Measurements from ENCODE around the gene KLK15. TPM values are rescaled to one million over a fixed set of nuclear protein-coding genes. Genes with fewer than 3 reads are reported as not detected.

KLK15 gene
- total and polyA plus RNA-seq, 2 of the 8 experiments (the other 6 are each of a cell fraction or from before 2014, with no cell fraction given): not detected

DNA sequence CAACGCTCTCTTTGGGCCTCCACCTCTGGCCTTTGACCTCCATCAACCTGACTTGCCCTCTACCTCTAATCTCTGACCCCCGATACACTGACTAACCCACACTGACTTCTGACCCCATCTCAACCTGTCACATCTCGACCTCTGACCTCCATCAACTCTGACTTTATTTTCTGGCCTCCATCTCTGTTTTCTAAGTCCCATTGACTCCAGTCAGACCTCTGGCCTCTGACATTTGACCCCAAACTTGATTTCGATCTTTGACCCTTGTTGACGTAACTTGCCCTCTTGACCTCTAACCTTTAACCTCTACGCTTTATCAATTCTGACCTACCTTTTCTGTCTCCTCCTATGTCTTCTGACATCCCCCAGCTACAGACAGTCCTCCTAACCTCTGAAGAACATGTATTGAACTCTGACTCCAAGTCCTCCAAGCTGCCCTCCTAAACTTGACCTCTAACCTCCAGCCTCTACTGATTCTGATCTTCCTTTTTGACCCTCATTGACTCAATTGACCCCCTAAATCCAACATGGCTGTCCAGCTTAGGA is 42.4 kb downstream of the KLK15 start:
- Histone ChIP-seq H4K91ac (replicated peaks; ENCODE audit: insufficient read length, low read length) (no peak overlapping the region), H2BK15ac (ENCODE audit: low read length) (no peak overlapping the region), H3K14ac (ENCODE audit: insufficient read length) (no peak overlapping the region), H2BK5ac (ENCODE audit: low read depth, low read length) (no peak overlapping the region), H3K36me3 (ENCODE audit: control insufficient read depth in 2 of 4, insufficient read depth in 4 of 4, low read length in 3 of 4) (peaks cover 0 to 3% (median 0%) of the 10 kb centered on the region in 4 experiments; a peak in 1 of 8 replicates), H3K18ac (ENCODE audit: extremely low read depth, low read length) (no peak overlapping the region), H3K9me3 (ENCODE audit: insufficient read depth in 2 of 2, low read depth in 1 of 2, low read length in 1 of 2) (no peaks in the 10 kb centered on the region), H2BK120ac (replicated peaks; ENCODE audit: low read depth, low read length) (no peak overlapping the region), H3K9ac (replicated peaks in 1 of 4; ENCODE audit: extremely low read depth in 1 of 4, low read depth in 3 of 4, low read length in 3 of 4) (no peak overlapping the region), H3K23me2 (ENCODE audit: low read depth, low read length) (no peaks in the 10 kb centered on the region; the same call in 1 of the 2 replicates), H3K4me2 (ENCODE audit: insufficient read depth in 1 of 2, low read depth in 2 of 2, low read length in 2 of 2) (no peak overlapping the region), H3K27me3 (replicated peaks in 1 of 4; ENCODE audit: control insufficient read depth in 3 of 4, extremely low read depth in 1 of 4, insufficient read depth in 3 of 4, low read length in 3 of 4) (peaks cover 0 to under 1% (median 0%) of the 10 kb centered on the region in 4 experiments; a peak in 1 of 7 replicates), H3K79me1 (ENCODE audit: low read depth, low read length) (no peaks in the 10 kb centered on the region), H3K79me2 (ENCODE audit: control insufficient read depth in 1 of 2, insufficient read depth in 2 of 2, low read length in 2 of 2) (no peaks in the 10 kb centered on the region), H2BK12ac (ENCODE audit: low read depth, low read length) (no peak overlapping the region), H4K5ac (ENCODE audit: insufficient read length, low read depth, low read length) (no peak overlapping the region), H3K4me1 (replicated peaks in 1 of 4; ENCODE audit: control insufficient read depth in 3 of 4, insufficient read depth in 4 of 4, low read length in 3 of 4) (peaks cover 0 to 14% (median 4%) of the 10 kb centered on the region in 4 experiments; a peak in 5 of 7 replicates), H2AK5ac (ENCODE audit: low read depth, low read length) (no peak overlapping the region; the same call in 1 of the 2 replicates), H3K23ac (ENCODE audit: insufficient read length) (no peak overlapping the region), H3K4me3 (ENCODE audit: extremely low read depth in 1 of 4, insufficient read depth in 2 of 4, low read depth in 3 of 4, low read length in 4 of 4) (no peak overlapping the region), H4K20me1 (replicated peaks in 1 of 2; ENCODE audit: control insufficient read depth in 1 of 2, insufficient read depth in 2 of 2, low read length in 2 of 2) (peaks cover 11 to 13% of the 10 kb centered on the region in 2 experiments), H2AFZ (ENCODE audit: low read length) (no peak overlapping the region), H4K8ac (ENCODE audit: extremely low read depth, insufficient read depth, low read length) (no peak overlapping the region; the same call in 1 of the 2 replicates), H3K4ac (replicated peaks; ENCODE audit: insufficient read length, low read depth, low read length) (no peak overlapping the region), H2BK20ac (ENCODE audit: low read length) (no peak overlapping the region), H3K56ac (replicated peaks; ENCODE audit: insufficient read length, low read depth, low read length) (peak overlapping the region; percentile 13), H3K27ac (ENCODE audit: low read depth, low read length) (no peak overlapping the region)
- no peak for DNase-seq (ENCODE audit: low read depth in 1 of 2, low spot score in 2 of 2)
- no peak for FAIRE-seq
- POLR2A ChIA-PET (ENCODE audit: partially characterized antibody): interaction anchor here (0.9 to 15.0 kb wide), 8 partner anchors 10 to 223 kb away, joined by 3 to 275 read pairs (median 18); partner anchors contain the start of gene KLK1
- CTCF ChIA-PET (ENCODE audit: partially characterized antibody): interaction anchor here (1.1 to 3.2 kb wide), 2 partner anchors 7 to 64 kb away, joined by 3 to 12 read pairs; partner anchors contain the start of gene KLK3
- TF ChIP-seq, protein P1, sequence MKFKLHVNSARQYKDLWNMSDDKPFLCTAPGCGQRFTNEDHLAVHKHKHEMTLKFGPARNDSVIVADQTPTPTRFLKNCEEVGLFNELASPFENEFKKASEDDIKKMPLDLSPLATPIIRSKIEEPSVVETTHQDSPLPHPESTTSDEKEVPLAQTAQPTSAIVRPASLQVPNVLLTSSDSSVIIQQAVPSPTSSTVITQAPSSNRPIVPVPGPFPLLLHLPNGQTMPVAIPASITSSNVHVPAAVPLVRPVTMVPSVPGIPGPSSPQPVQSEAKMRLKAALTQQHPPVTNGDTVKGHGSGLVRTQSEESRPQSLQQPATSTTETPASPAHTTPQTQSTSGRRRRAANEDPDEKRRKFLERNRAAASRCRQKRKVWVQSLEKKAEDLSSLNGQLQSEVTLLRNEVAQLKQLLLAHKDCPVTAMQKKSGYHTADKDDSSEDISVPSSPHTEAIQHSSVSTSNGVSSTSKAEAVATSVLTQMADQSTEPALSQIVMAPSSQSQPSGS (IDR thresholded peaks at IDR 0.05; ENCODE audit: low read length): peak; percentile 49; the same call in 1 of the 2 replicates
- TF ChIP-seq POLR2A (IDR thresholded peaks at IDR 0.05; ENCODE audit: control extremely low read depth in 1 of 2, low read depth in 2 of 2, low read length in 2 of 2): peak; percentile 24 to 28; a peak in 1 of 3 replicates
- TF ChIP-seq TEAD4 (IDR thresholded peaks at IDR 0.05; ENCODE audit: low read depth, low read length): no peak
- WGBS, 2 experiments (ENCODE audit: extremely low coverage in 1 of 2, insufficient coverage in 1 of 2, insufficient read length in 1 of 2, insufficient replicate concordance in 2 of 2, low coverage in 1 of 2, low lambda C conversion rate in 2 of 2, missing lambda C conversion rate in 1 of 2): 89% methylated on average over 6 of the region's 6 CpGs; no CpG with 5 or more reads in 1 of the 2 experiments

All from H1 (cell line).